ENCODE results near the gene PIWIL1. TPM values are rescaled to one million over a fixed set of nuclear protein-coding genes. Genes with fewer than 3 reads are reported as not detected.

Gene PIWIL1
- total RNA-seq, 4 donors from 2014 or later = 0.55 TPM; not detected in 3

- no peak overlapping the region for H3K4me3 ChIP-seq
- intact Hi-C loops (cut with DNase I; ENCODE audit: low total_unique reads) (loop anchor here (5.0 kb wide), 1 partner anchor 293 kb away; no protein-coding TSS in a partner anchor), in situ Hi-C loops (cut with MboI; ENCODE audit: low pct_ligation_motif_present in 1 of 4, low pct_unique_long_range_greater_than_20kb in 1 of 4, low sequenced_read_pairs in 3 of 4) (loop anchor here in 3 of 4 donors (5.0 to 10.0 kb wide), 3 partner anchors 285 to 298 kb away; no protein-coding TSS in a partner anchor)
- WGBS, 2 donors (ENCODE audit: low coverage in 1 of 2) = 10 to 48% methylated on average over 2 to 15 of the region's 15 CpGs
- no peaks in the 10 kb centered on the region for H3K9me3 ChIP-seq
- peaks cover 14% of the 10 kb centered on the region for H3K27me3 ChIP-seq
- no peak overlapping the region for H3K27ac ChIP-seq
- no peak for TF ChIP-seq POLR2AphosphoS5 (IDR thresholded peaks at IDR 0.05)
- TF ChIP-seq POLR2A (IDR thresholded peaks at IDR 0.05) = no peak
- DNase-seq = peak; percentile 47
- no peaks in the 10 kb centered on the region for H3K36me3 ChIP-seq
- peaks cover 0 to 16% (median 10%) of the 10 kb centered on the region in 4 donors for H3K4me1 ChIP-seq
These were observed 2.3 kb downstream of the PIWIL1 start for GRCh38 chr12:130339951-130340350.

DNA sequence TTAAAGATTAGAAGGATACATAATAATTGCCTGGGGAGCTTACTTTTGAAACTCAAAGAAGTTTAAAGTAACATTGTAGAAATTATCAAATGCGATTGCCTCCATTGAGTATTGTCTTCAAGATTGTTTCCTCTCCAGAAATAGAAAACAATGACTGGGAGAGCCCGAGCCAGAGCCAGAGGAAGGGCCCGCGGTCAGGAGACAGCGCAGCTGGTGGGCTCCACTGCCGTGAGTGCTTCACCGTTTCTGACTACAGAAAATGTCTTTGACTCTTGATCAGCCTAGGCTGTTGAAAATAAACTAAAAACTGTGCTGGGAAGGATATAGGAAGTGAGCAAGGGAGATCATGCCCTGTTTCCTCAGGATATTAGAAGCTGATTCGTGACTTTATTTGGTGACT is 4.8 kb downstream of the PIWIL1 start:
- intact Hi-C loops (cut with DNase I; ENCODE audit: low total_unique reads) = no loop called here

DNA sequence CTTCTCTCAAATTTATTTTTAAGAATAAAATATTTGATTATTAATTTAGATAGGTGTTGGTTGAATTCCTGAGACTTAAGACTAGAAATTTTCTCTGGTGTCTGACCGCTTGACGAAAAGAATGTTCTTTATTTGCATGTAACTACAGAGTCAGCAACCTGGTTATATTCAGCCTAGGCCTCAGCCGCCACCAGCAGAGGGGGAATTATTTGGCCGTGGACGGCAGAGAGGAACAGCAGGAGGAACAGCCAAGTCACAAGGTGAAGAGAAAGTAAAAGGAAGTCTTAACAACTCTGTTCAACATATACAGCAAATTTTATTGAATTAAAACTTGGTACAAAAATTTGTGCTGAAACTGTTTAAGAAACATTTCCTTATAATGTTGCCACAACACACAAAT is 5.2 kb downstream of the PIWIL1 start:
- 88 to 93% methylated on average over 5 of the region's 5 CpGs for WGBS, 2 donors (ENCODE audit: low coverage in 1 of 2)

More for the DNA sequence above, 4.8 kb downstream of the PIWIL1 start:
- no peak for DNase-seq
- Histone ChIP-seq H3K27ac (no peak overlapping the region), H3K27me3 (peaks cover 14% of the 10 kb centered on the region), H3K9me3 (no peaks in the 10 kb centered on the region), H3K4me1 (peaks cover 0 to 12% (median 7%) of the 10 kb centered on the region in 4 donors), H3K4me3 (no peak overlapping the region), H3K36me3 (no peaks in the 10 kb centered on the region)
- TF ChIP-seq POLR2A (IDR thresholded peaks at IDR 0.05) = no peak
- no peak for TF ChIP-seq EP300 (IDR thresholded peaks at IDR 0.05; ENCODE audit: low read depth)
- no peak for TF ChIP-seq CTCF (IDR thresholded peaks at IDR 0.05)
- TF ChIP-seq POLR2AphosphoS5 (IDR thresholded peaks at IDR 0.05) = no peak
- in situ Hi-C loops (cut with MboI; ENCODE audit: low pct_ligation_motif_present in 1 of 4, low pct_unique_long_range_greater_than_20kb in 1 of 4, low sequenced_read_pairs in 3 of 4) = loop anchor here in 2 of 4 donors (5.0 to 10.0 kb wide), 2 partner anchors 298 to 300 kb away; no protein-coding TSS in a partner anchor
- 68 to 71% methylated on average over 8 of the region's 8 CpGs for WGBS, 2 donors (ENCODE audit: low coverage in 1 of 2)

DNA sequence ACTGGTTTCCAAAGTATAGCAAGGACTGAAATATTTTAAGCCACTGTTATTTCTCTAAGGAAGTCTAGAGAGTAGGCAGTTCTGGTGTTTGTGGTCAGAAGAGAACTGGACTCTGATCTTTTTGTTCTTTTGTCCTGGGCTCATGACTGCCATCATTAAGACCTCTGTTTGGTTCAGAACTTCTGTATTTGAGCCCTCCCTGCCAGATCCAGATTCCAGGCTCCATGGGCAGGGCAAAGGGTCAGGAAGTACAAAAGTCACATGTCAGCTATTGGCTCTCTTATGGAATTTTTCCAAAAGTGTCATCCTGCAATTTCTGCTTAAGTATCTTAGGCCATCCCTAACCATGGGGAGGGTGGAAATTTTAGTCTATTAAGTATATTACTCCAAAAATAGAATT is 6.8 kb downstream of the PIWIL1 start:
- Histone ChIP-seq H3K4me3 (no peak overlapping the region), H3K9me3 (no peaks in the 10 kb centered on the region), H3K27me3 (peaks cover 5% of the 10 kb centered on the region), H3K4me1 (peaks cover 0 to 8% (median 3%) of the 10 kb centered on the region in 4 donors), H3K36me3 (no peaks in the 10 kb centered on the region), H3K27ac (no peak overlapping the region)
- TF ChIP-seq POLR2AphosphoS5 (IDR thresholded peaks at IDR 0.05) (no peak), CTCF (IDR thresholded peaks at IDR 0.05) (no peak), POLR2A (IDR thresholded peaks at IDR 0.05) (no peak), EP300 (IDR thresholded peaks at IDR 0.05; ENCODE audit: low read depth) (no peak)
- in situ Hi-C loops (cut with MboI; ENCODE audit: low pct_ligation_motif_present in 1 of 4, low pct_unique_long_range_greater_than_20kb in 1 of 4, low sequenced_read_pairs in 3 of 4) = loop anchor here in 2 of 4 donors (5.0 to 10.0 kb wide), 2 partner anchors 300 to 302 kb away; no protein-coding TSS in a partner anchor
- no peak for DNase-seq
- intact Hi-C loops (cut with DNase I; ENCODE audit: low total_unique reads) = no loop called here

More for the DNA sequence above, 5.2 kb downstream of the PIWIL1 start:
- peaks cover 14% of the 10 kb centered on the region for H3K27me3 ChIP-seq
- DNase-seq = no peak
- no peaks in the 10 kb centered on the region for H3K9me3 ChIP-seq
- H3K36me3 ChIP-seq = no peaks in the 10 kb centered on the region
- H3K4me1 ChIP-seq = peaks cover 0 to 12% (median 7%) of the 10 kb centered on the region in 4 donors
- H3K4me3 ChIP-seq = no peak overlapping the region
- H3K27ac ChIP-seq = no peak overlapping the region
- intact Hi-C loops (cut with DNase I; ENCODE audit: low total_unique reads) = no loop called here
- no peak for TF ChIP-seq POLR2AphosphoS5 (IDR thresholded peaks at IDR 0.05)
- no peak for TF ChIP-seq CTCF (IDR thresholded peaks at IDR 0.05)
- TF ChIP-seq EP300 (IDR thresholded peaks at IDR 0.05; ENCODE audit: low read depth) = no peak
- no peak for TF ChIP-seq POLR2A (IDR thresholded peaks at IDR 0.05)
- in situ Hi-C loops (cut with MboI; ENCODE audit: low pct_ligation_motif_present in 1 of 4, low pct_unique_long_range_greater_than_20kb in 1 of 4, low sequenced_read_pairs in 3 of 4) = loop anchor here in 2 of 4 donors (5.0 to 10.0 kb wide), 2 partner anchors 298 to 301 kb away; no protein-coding TSS in a partner anchor

Data from transverse colon (tissue), 4 donors.